Osteoblast (primary cell): ENCODE measurements around the gene CDC25C. TPM values are rescaled to one million over a fixed set of nuclear protein-coding genes. Genes with fewer than 3 reads are reported as not detected.

ENCODE experiments used
- DNase-seq: peaks from one replicate; pipeline ENCODE4 v3.0.0; 2011; ENCODE audit warnings: low spot score, mixed read lengths; ENCODE audit not compliant: insufficient read length; ENCODE audit errors: missing footprints
- H2AFZ ChIP-seq: 2 replicates; pipeline ENCODE4 v1.6.0; 2011; ENCODE audit warnings: mild to moderate bottlenecking, low read length
- H3K27ac ChIP-seq: 2 replicates; pipeline ENCODE4 v1.5.1; 2011; ENCODE audit warnings: mild to moderate bottlenecking, low read depth, low read length, moderate library complexity
- H3K27me3 ChIP-seq: 2 replicates; pipeline ENCODE4 v1.6.0; 2012; ENCODE audit warnings: mild to moderate bottlenecking, control low read depth, inconsistent platforms, low read length, moderate library complexity; ENCODE audit not compliant: insufficient read depth
- H3K36me3 ChIP-seq: 2 replicates; pipeline ENCODE4 v1.5.1; 2011; ENCODE audit warnings: mild to moderate bottlenecking, low read length, control low read depth, moderate library complexity; ENCODE audit not compliant: insufficient read depth
- H3K4me1 ChIP-seq: 2 replicates; pipeline ENCODE4 v1.5.1; 2011; ENCODE audit warnings: mild to moderate bottlenecking, low read length, control low read depth, moderate library complexity; ENCODE audit not compliant: insufficient read depth
- H3K4me2 ChIP-seq: 2 replicates; pipeline ENCODE4 v1.6.0; 2011; ENCODE audit warnings: mild to moderate bottlenecking, low read length; ENCODE audit not compliant: insufficient read depth
- H3K4me3 ChIP-seq: fragments of 200-600 bp; sonication (generic); 3 replicates; pipeline ENCODE4 v1.5.1; 2012; ENCODE audit warnings: mild to moderate bottlenecking, low read length, inconsistent platforms; ENCODE audit not compliant: insufficient read depth
- H3K79me2 ChIP-seq: 2 replicates; pipeline ENCODE4 v1.6.0; 2012; ENCODE audit warnings: mild to moderate bottlenecking, low read length, control low read depth, inconsistent platforms; ENCODE audit not compliant: insufficient read depth
- H3K9me3 ChIP-seq: 2 replicates; pipeline ENCODE4 v1.5.1; 2011; ENCODE audit warnings: low read depth, low read length, control low read depth
- H4K20me1 ChIP-seq: 2 replicates; pipeline ENCODE4 v1.6.0; 2012; ENCODE audit warnings: mild to moderate bottlenecking, low read length, control low read depth; ENCODE audit not compliant: insufficient read depth
- total RNA-seq: library from RNA; depleted of rRNA; stranded (reverse); fragments of >200 nt; gene quantifications from 2 replicates; pipeline ENCODE4 v1.2.3, GENCODE V29; 2012
- TF ChIP-seq, protein P1 (sequence below): IDR thresholded peaks from 2 replicates; pipeline ENCODE4 v1.5.1; 2011; ENCODE audit warnings: mild to moderate bottlenecking, low read depth, low read length, moderate library complexity; ENCODE audit errors: extremely low read depth

The CDC25C gene
- total RNA-seq, 1 donor: 1.8 TPM

DNA sequence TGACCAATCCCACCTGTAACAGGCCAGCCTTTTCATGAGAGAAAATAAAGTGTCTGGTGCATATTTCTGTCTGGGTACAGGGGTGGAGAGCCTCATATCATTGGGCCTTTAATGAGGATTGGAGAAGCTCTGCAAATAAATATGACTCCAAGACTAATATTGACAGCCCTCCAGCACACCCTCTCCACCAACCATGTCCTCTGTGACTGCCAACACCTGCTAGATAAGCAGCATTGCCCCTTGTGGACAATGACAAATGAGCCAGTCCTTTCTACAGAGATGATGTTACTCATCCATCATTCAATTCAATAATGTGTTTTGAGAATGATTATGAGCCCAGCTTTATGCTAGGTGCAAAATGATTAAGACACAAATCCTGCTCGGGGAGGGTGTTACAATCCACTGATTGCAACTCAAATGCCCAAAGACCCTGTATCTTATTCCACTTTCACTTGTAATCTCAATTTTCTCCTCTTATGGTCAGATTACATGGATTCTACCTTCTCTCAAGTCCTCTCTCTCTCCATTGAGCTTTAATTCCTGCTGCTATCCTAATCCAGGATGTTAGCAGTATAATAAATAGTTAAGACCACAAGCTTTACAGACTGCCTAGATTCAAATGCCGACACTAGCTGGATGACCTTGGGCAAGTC is 55.1 kb downstream of the CDC25C start:
- H4K20me1 ChIP-seq: no peaks in the 10 kb centered on the region
- no peak overlapping the region for H2AFZ ChIP-seq
- no peaks in the 10 kb centered on the region for H3K9me3 ChIP-seq
- no peak overlapping the region for H3K4me2 ChIP-seq
- no peak overlapping the region for H3K4me3 ChIP-seq
- DNase-seq: no peak
- TF ChIP-seq, protein P1, sequence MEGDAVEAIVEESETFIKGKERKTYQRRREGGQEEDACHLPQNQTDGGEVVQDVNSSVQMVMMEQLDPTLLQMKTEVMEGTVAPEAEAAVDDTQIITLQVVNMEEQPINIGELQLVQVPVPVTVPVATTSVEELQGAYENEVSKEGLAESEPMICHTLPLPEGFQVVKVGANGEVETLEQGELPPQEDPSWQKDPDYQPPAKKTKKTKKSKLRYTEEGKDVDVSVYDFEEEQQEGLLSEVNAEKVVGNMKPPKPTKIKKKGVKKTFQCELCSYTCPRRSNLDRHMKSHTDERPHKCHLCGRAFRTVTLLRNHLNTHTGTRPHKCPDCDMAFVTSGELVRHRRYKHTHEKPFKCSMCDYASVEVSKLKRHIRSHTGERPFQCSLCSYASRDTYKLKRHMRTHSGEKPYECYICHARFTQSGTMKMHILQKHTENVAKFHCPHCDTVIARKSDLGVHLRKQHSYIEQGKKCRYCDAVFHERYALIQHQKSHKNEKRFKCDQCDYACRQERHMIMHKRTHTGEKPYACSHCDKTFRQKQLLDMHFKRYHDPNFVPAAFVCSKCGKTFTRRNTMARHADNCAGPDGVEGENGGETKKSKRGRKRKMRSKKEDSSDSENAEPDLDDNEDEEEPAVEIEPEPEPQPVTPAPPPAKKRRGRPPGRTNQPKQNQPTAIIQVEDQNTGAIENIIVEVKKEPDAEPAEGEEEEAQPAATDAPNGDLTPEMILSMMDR: no peak
- H3K27ac ChIP-seq: no peak overlapping the region
- peaks cover 14% of the 10 kb centered on the region for H3K27me3 ChIP-seq
- no peaks in the 10 kb centered on the region for H3K36me3 ChIP-seq
- H3K4me1 ChIP-seq: peaks cover 2% of the 10 kb centered on the region
- H3K79me2 ChIP-seq: no peaks in the 10 kb centered on the region

DNA sequence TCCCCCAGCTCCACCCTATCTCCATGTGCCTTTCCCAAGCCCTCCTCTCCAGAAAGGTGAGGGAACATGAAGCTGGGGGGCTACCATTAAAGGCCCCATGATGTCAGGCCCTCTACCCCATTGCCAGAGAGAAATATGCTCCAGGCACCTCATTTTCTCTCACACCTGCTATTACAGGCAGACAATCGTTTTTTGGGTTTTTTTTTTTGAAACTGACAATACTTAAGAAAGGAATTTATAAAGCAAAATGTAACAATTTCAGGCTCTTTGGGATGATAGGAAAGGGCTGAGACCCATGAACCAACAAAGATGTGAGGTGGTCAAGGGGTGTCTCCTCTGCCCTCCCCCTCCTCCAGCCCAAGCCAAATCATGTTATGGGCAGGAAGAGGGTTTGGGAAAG is 55.7 kb downstream of the CDC25C start:
- H3K9me3 ChIP-seq: no peaks in the 10 kb centered on the region

DNA sequence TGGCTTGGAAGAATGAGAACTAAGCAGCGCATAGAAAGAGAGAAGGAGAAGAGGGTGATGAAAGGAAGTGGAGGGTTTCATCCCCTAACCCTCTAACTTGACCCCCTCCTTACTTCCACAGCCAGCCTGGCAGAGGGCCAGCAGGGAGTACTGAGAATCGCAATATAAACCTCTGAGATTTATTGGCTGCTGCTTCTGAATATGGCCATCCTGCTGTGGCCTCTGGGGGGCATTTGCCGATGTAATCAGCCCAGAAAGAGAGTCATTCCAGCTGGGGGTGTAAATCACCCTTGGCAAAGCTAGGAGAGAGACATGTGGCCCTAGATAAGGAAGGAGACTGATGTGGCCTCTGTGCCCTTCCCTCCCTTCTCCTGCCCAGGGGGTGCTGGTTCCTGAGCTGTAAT is 56.2 kb downstream of the CDC25C start:
- H3K4me3 ChIP-seq: no peak overlapping the region
- H3K4me1 ChIP-seq: peaks cover 2% of the 10 kb centered on the region
- no peak overlapping the region for H3K27ac ChIP-seq
- no peak overlapping the region for H2AFZ ChIP-seq
- no peaks in the 10 kb centered on the region for H3K36me3 ChIP-seq
- H4K20me1 ChIP-seq: no peaks in the 10 kb centered on the region
- H3K4me2 ChIP-seq: no peak overlapping the region
- H3K27me3 ChIP-seq: peaks cover 14% of the 10 kb centered on the region
- H3K9me3 ChIP-seq: no peaks in the 10 kb centered on the region
- TF ChIP-seq, protein P1: no peak
- no peak for DNase-seq
- no peaks in the 10 kb centered on the region for H3K79me2 ChIP-seq

More for the DNA sequence above, 55.7 kb downstream of the CDC25C start:
- Histone ChIP-seq H3K4me3 (no peak overlapping the region), H3K4me2 (no peak overlapping the region), H4K20me1 (no peaks in the 10 kb centered on the region), H3K27me3 (peaks cover 14% of the 10 kb centered on the region), H3K79me2 (no peaks in the 10 kb centered on the region), H3K4me1 (peaks cover 2% of the 10 kb centered on the region), H3K36me3 (no peaks in the 10 kb centered on the region), H2AFZ (no peak overlapping the region), H3K27ac (no peak overlapping the region)
- TF ChIP-seq, protein P1: no peak
- DNase-seq: no peak

DNA sequence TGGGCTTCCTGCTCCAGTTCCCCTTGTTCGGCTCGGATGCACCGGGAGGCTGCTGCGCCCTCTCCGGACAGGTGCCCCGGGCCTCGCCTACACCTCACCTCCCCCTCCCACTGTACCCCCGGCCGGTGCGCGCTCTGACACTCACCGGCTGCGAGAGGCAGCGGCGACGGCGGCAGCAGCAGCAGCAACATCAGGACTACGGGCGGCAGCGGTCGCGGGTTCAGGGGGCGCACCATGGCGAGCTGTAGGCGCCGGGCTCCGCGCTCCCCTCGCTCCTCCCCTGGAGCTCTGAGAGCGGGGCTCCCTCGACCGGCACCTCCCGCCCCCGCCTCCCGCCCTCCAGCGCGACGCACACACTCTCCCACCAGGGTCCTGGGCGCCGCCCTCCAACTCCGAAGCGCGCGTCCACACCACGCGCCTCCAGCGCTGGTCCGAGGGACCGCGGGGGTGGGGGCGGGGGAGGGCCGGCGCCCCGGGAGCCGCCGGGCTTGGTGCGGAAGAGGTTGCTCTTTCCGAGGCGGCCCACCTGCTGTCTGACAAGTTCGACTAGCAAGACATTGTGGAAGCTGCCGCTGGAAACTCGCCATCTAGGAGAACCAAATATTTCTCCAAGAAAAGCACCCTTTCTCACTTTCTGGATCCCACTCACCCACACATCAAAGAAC is 57.3 kb downstream of the CDC25C start, which contains the start of gene GFRA3:
Gene GFRA3, minus strand, starts transcription at position 433 of the 665 bp plus-strand sequence. Its CDS starts 197 bp downstream, at position 236.
- Histone ChIP-seq H2AFZ (peak within 1 kb of the TSS; percentile 29), H3K36me3 (no peaks in the 10 kb centered on the region), H4K20me1 (no peaks in the 10 kb centered on the region), H3K79me2 (no peaks in the 10 kb centered on the region), H3K4me3 (peak within 1 kb of the TSS; percentile 58), H3K9me3 (no peaks in the 10 kb centered on the region), H3K27ac (no peak within 1 kb of the TSS), H3K27me3 (peaks cover 14% of the 10 kb centered on the region), H3K4me2 (peak within 1 kb of the TSS; percentile 70), H3K4me1 (peaks cover 2% of the 10 kb centered on the region)
- DNase-seq: no peak
- TF ChIP-seq, protein P1: no peak
